Measurements from ENCODE around the gene CDC20. TPM values are rescaled to one million over a fixed set of nuclear protein-coding genes. Genes with fewer than 3 reads are reported as not detected.
"Not testable (repeated sequence)": the region's sequence is repeated elsewhere in the genome, so short reads cannot be mapped to it uniquely, and the experiment has no call there.

The CDC20 gene
- polyA plus RNA-seq, 1 donor, result 20.7 TPM

- peaks cover 26% of the 10 kb centered on the region for H3K36me3 ChIP-seq (ENCODE audit: control insufficient read depth, insufficient read depth, low read length)
- H3K9me3 ChIP-seq (ENCODE audit: control insufficient read depth, low read depth, low read length); H3K4me1 ChIP-seq (ENCODE audit: control insufficient read depth, insufficient read depth, low read length); H3K4me3 ChIP-seq (ENCODE audit: low read length); H3K27me3 ChIP-seq (ENCODE audit: control insufficient read depth, insufficient read depth, low read length); H3K27ac ChIP-seq (ENCODE audit: low read length); DNase-seq: not testable (repeated sequence)
- 100% methylated on average over 3 of the region's 9 CpGs for WGBS (ENCODE audit: insufficient coverage, low lambda C conversion rate)
Measured at GRCh38 chr1:43400441-43400840, 41.7 kb downstream of the CDC20 start.

GRCh38 chr1:43402089-43402865 is 43.5 kb downstream of the CDC20 start:
- Histone ChIP-seq H3K27ac (ENCODE audit: low read length) (no peak overlapping the region), H3K4me3 (ENCODE audit: low read length) (no peak overlapping the region), H3K36me3 (ENCODE audit: control insufficient read depth, insufficient read depth, low read length) (peaks cover 28% of the 10 kb centered on the region), H3K9me3 (ENCODE audit: control insufficient read depth, low read depth, low read length) (no peaks in the 10 kb centered on the region), H3K27me3 (ENCODE audit: control insufficient read depth, insufficient read depth, low read length) (no peaks in the 10 kb centered on the region), H3K4me1 (ENCODE audit: control insufficient read depth, insufficient read depth, low read length) (peaks cover 6% of the 10 kb centered on the region)
- 61% methylated on average over 2 of the region's 6 CpGs for WGBS (ENCODE audit: insufficient coverage, low lambda C conversion rate)
- no peak for DNase-seq

GRCh38 chr1:43404353-43404752 is 45.6 kb downstream of the CDC20 start:
- H3K27me3 ChIP-seq (ENCODE audit: control insufficient read depth, insufficient read depth, low read length), result no peaks in the 10 kb centered on the region
- H3K4me1 ChIP-seq (ENCODE audit: control insufficient read depth, insufficient read depth, low read length), result peaks cover 6% of the 10 kb centered on the region
- DNase-seq, result no peak
- H3K4me3 ChIP-seq (ENCODE audit: low read length), result no peak overlapping the region
- H3K27ac ChIP-seq (ENCODE audit: low read length), result no peak overlapping the region
- peaks cover 41% of the 10 kb centered on the region for H3K36me3 ChIP-seq (ENCODE audit: control insufficient read depth, insufficient read depth, low read length)
- WGBS (ENCODE audit: insufficient coverage, low lambda C conversion rate), result no CpG with 5 or more reads among the region's 6 CpGs
- no peaks in the 10 kb centered on the region for H3K9me3 ChIP-seq (ENCODE audit: control insufficient read depth, low read depth, low read length)

GRCh38 chr1:43405219-43405875 is 46.6 kb downstream of the CDC20 start:
- peak; percentile 83 to 91 for DNase-seq
- peaks cover 41% of the 10 kb centered on the region for H3K36me3 ChIP-seq (ENCODE audit: control insufficient read depth, insufficient read depth, low read length)
- peaks cover 6% of the 10 kb centered on the region for H3K4me1 ChIP-seq (ENCODE audit: control insufficient read depth, insufficient read depth, low read length)
- no CpG with 5 or more reads among the region's 6 CpGs for WGBS (ENCODE audit: insufficient coverage, low lambda C conversion rate)
- no peaks in the 10 kb centered on the region for H3K27me3 ChIP-seq (ENCODE audit: control insufficient read depth, insufficient read depth, low read length)
- no peak overlapping the region for H3K4me3 ChIP-seq (ENCODE audit: low read length)
- no peaks in the 10 kb centered on the region for H3K9me3 ChIP-seq (ENCODE audit: control insufficient read depth, low read depth, low read length)
- H3K27ac ChIP-seq (ENCODE audit: low read length), result peak overlapping the region; percentile 33

GRCh38 chr1:43405876-43406234 is 47.1 kb downstream of the CDC20 start:
- H3K36me3 ChIP-seq (ENCODE audit: control insufficient read depth, insufficient read depth, low read length), result peaks cover 42% of the 10 kb centered on the region
- H3K4me1 ChIP-seq (ENCODE audit: control insufficient read depth, insufficient read depth, low read length), result peaks cover 6% of the 10 kb centered on the region
- H3K27ac ChIP-seq (ENCODE audit: low read length), result no peak overlapping the region
- H3K9me3 ChIP-seq (ENCODE audit: control insufficient read depth, low read depth, low read length), result no peaks in the 10 kb centered on the region
- H3K27me3 ChIP-seq (ENCODE audit: control insufficient read depth, insufficient read depth, low read length), result no peaks in the 10 kb centered on the region
- no peak for DNase-seq
- WGBS (ENCODE audit: insufficient coverage, low lambda C conversion rate), result no CpG with 5 or more reads among the region's 2 CpGs
- H3K4me3 ChIP-seq (ENCODE audit: low read length), result no peak overlapping the region

- H3K9me3 ChIP-seq (ENCODE audit: control insufficient read depth, low read depth, low read length), result no peaks in the 10 kb centered on the region
- no peaks in the 10 kb centered on the region for H3K27me3 ChIP-seq (ENCODE audit: control insufficient read depth, insufficient read depth, low read length)
- no CpG with 5 or more reads among the region's 3 CpGs for WGBS (ENCODE audit: insufficient coverage, low lambda C conversion rate)
- peaks cover 6% of the 10 kb centered on the region for H3K4me1 ChIP-seq (ENCODE audit: control insufficient read depth, insufficient read depth, low read length)
- H3K36me3 ChIP-seq (ENCODE audit: control insufficient read depth, insufficient read depth, low read length), result peaks cover 33% of the 10 kb centered on the region
- DNase-seq, result no peak
- no peak overlapping the region for H3K27ac ChIP-seq (ENCODE audit: low read length)
- H3K4me3 ChIP-seq (ENCODE audit: low read length), result no peak overlapping the region
Measured at GRCh38 chr1:43410571-43410970, 51.8 kb downstream of the CDC20 start.

Other genes starting within 250 kb of the CDC20 start
- 53.1 TPM for gene EBNA1BP2, start 186.7 kb upstream of the CDC20 start, polyA plus RNA-seq
- gene CFAP57, start 186.7 kb upstream of the CDC20 start, polyA plus RNA-seq, result 0.25 TPM
- 29.7 TPM for gene TMEM125, start 89.0 kb upstream of the CDC20 start, polyA plus RNA-seq
- 46.2 TPM for gene C1orf210, start 73.4 kb upstream of the CDC20 start, polyA plus RNA-seq
- 18.7 TPM for gene TIE1, start 58.0 kb upstream of the CDC20 start, polyA plus RNA-seq
- 0.21 TPM for gene MPL, start 21.2 kb upstream of the CDC20 start, polyA plus RNA-seq
- 68.7 TPM for gene ELOVL1, start 9.0 kb downstream of the CDC20 start, polyA plus RNA-seq
- 36.5 TPM for gene MED8, start 30.8 kb downstream of the CDC20 start, polyA plus RNA-seq
- gene SZT2, start 30.9 kb downstream of the CDC20 start, polyA plus RNA-seq, result 26.3 TPM
- gene HYI, start 95.0 kb downstream of the CDC20 start, polyA plus RNA-seq, result 68.1 TPM
- gene PTPRF, start 171.9 kb downstream of the CDC20 start, polyA plus RNA-seq, result 257 TPM